Lung (tissue), 12 donors: ENCODE data around the gene RCBTB2. TPM values are rescaled to one million over a fixed set of nuclear protein-coding genes. Genes with fewer than 3 reads are reported as not detected.

Source experiments
- ATAC-seq: fragments of 200-7000 bp; cut with Tn5 transposase; one replicate; pipeline ENCODE4 v1.9.1; 2020; ENCODE audit warnings: moderate number of reproducible peaks; ENCODE audit not compliant: insufficient read depth, low FRiP score
- DNase-seq, 3 donors: peaks; one replicate each; pipeline ENCODE4 v3.0.0-alpha.2; 2013 to 2017
- H3K27ac ChIP-seq, 2 donors: one replicate each; pipeline ENCODE4 v1.5.1; 2013; ENCODE audit warnings: mild to moderate bottlenecking in 2 of 2, moderate library complexity in 2 of 2, control low read depth in 1 of 2, inconsistent platforms in 1 of 2, low read depth in 1 of 2, low read length in 1 of 2
- H3K27me3 ChIP-seq, 3 donors: one replicate each; pipeline ENCODE4 v1.5.1; 2013; ENCODE audit warnings: low read length in 2 of 3; ENCODE audit not compliant: control insufficient read depth in 3 of 3, insufficient read depth in 3 of 3
- H3K36me3 ChIP-seq, 4 donors: one replicate each; pipeline ENCODE4 v1.5.1; 2013; ENCODE audit warnings: low read length in 4 of 4, mild to moderate bottlenecking in 1 of 4, moderate library complexity in 1 of 4; ENCODE audit not compliant: control insufficient read depth in 4 of 4, insufficient read depth in 4 of 4
- H3K4me1 ChIP-seq, 5 donors: one replicate each; pipeline ENCODE4 v1.5.1; 2013; ENCODE audit warnings: low read length in 5 of 5, mild to moderate bottlenecking in 2 of 5, moderate library complexity in 1 of 5; ENCODE audit not compliant: control insufficient read depth in 5 of 5, insufficient read depth in 5 of 5
- H3K4me3 ChIP-seq: one replicate; pipeline ENCODE4 v1.5.1; 2013; ENCODE audit warnings: mild to moderate bottlenecking, control low read depth, moderate library complexity
- H3K9ac ChIP-seq, 2 donors: one replicate each; pipeline ENCODE4 v1.5.1; 2013; ENCODE audit warnings: low read length in 2 of 2, control low read depth in 1 of 2; ENCODE audit not compliant: insufficient read depth in 1 of 2
- H3K9me3 ChIP-seq, 4 donors: one replicate each; pipeline ENCODE4 v1.5.1; 2013; ENCODE audit warnings: low read length in 3 of 4, mild to moderate bottlenecking in 1 of 4, moderate library complexity in 1 of 4; ENCODE audit not compliant: control insufficient read depth in 4 of 4, insufficient read depth in 3 of 4
- WGBS, 2 donors: extraction: QIAGEN DNeasy Blood & Tissue Kit; methylation state at CpG; one replicate each; pipeline ENCODE4 v1.1.7; 2013; 5-methylcytosine and 5-hydroxymethylcytosine counted together
- polyA plus RNA-seq, 2 donors: library from polyadenylated mRNA; stranded (reverse); fragments of 200-250 nt; gene quantifications; one replicate each; pipeline ENCODE4 v1.2.1, GENCODE V29; 2013
- total RNA-seq, 2 donors: library from RNA; depleted of rRNA in 1 of 2; stranded (reverse); fragments of >200 nt in 1 of 2; gene quantifications; one replicate each; pipeline ENCODE4 v1.2.1, GENCODE V29; 2014 to 2021
- TF ChIP-seq, protein P1 (sequence below): IDR thresholded peaks from 2 replicates; pipeline ENCODE4 v1.5.1; 2012; ENCODE audit warnings: mild to moderate bottlenecking; ENCODE audit errors: control extremely low read depth, extremely low read depth
- donor health status: control.
- donor health status: control.
- donor health status: Bipolar disorder and iron deficiency.
- donor health status: healthy.
- donor health status: DM: yes; HTN: yes; CAD: no.

RCBTB2 gene
- total and polyA plus RNA-seq, 4 donors = 8.5 to 18.4 (median 12.1) TPM

DNA sequence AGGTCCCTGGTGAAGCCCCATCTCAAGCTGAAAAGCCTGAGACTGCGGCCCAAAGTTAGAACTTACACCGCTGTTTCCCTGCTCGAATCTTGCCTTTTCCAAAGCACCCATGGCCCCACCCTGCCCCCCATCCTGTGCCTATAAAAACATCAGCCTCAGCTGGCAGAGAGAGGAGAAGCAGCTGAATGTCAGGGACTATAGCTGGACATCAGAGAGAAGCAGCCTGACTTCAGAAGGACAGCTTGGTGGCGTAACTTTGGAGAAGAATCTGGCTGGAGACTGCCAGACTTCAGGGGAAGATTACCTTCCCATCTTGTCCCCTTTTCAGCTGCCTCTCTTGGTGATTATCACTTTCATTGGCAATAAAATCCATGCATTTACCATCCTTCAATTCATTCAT, 9.3 kb upstream of the RCBTB2 start:
- TF ChIP-seq, protein P1, sequence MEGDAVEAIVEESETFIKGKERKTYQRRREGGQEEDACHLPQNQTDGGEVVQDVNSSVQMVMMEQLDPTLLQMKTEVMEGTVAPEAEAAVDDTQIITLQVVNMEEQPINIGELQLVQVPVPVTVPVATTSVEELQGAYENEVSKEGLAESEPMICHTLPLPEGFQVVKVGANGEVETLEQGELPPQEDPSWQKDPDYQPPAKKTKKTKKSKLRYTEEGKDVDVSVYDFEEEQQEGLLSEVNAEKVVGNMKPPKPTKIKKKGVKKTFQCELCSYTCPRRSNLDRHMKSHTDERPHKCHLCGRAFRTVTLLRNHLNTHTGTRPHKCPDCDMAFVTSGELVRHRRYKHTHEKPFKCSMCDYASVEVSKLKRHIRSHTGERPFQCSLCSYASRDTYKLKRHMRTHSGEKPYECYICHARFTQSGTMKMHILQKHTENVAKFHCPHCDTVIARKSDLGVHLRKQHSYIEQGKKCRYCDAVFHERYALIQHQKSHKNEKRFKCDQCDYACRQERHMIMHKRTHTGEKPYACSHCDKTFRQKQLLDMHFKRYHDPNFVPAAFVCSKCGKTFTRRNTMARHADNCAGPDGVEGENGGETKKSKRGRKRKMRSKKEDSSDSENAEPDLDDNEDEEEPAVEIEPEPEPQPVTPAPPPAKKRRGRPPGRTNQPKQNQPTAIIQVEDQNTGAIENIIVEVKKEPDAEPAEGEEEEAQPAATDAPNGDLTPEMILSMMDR = no peak
- H3K4me3 ChIP-seq = no peak overlapping the region
- no peaks in the 10 kb centered on the region for H3K27me3 ChIP-seq
- no peaks in the 10 kb centered on the region for H3K9me3 ChIP-seq
- H3K4me1 ChIP-seq = peaks cover 0 to 16% (median 4%) of the 10 kb centered on the region in 5 donors
- ATAC-seq (no peak), DNase-seq (no peak)
- no peak overlapping the region for H3K27ac ChIP-seq
- H3K36me3 ChIP-seq = no peaks in the 10 kb centered on the region
- WGBS, 2 donors = 91 to 96% methylated on average over 4 of the region's 4 CpGs
- no peak overlapping the region for H3K9ac ChIP-seq

DNA sequence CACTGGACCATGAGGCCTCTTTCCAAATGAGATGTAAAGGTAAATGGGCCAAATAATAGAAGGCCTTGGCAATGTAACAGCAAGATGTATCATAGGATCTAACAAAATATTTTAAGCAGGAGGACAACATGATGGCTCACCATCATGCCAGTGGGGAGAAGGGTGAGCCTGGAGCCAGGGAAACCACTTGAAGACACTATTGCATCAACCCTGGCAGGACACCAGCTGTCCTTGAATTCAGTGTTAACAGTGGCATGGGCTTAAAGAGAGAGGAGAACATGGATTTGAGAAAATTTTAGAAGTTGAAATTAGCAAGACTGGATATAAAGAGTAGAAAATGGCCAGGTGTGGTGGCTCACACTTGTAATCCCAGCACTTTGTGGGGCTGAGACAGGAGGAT, 6.7 kb upstream of the RCBTB2 start:
- DNase-seq = no peak
- Histone ChIP-seq H3K27me3 (no peaks in the 10 kb centered on the region), H3K9me3 (no peaks in the 10 kb centered on the region), H3K4me1 (peaks cover 0 to 12% (median 4%) of the 10 kb centered on the region in 5 donors), H3K4me3 (no peak overlapping the region), H3K27ac (no peak overlapping the region), H3K36me3 (no peaks in the 10 kb centered on the region), H3K9ac (no peak overlapping the region)
- TF ChIP-seq, protein P1 = no peak
- no peak for ATAC-seq

DNA sequence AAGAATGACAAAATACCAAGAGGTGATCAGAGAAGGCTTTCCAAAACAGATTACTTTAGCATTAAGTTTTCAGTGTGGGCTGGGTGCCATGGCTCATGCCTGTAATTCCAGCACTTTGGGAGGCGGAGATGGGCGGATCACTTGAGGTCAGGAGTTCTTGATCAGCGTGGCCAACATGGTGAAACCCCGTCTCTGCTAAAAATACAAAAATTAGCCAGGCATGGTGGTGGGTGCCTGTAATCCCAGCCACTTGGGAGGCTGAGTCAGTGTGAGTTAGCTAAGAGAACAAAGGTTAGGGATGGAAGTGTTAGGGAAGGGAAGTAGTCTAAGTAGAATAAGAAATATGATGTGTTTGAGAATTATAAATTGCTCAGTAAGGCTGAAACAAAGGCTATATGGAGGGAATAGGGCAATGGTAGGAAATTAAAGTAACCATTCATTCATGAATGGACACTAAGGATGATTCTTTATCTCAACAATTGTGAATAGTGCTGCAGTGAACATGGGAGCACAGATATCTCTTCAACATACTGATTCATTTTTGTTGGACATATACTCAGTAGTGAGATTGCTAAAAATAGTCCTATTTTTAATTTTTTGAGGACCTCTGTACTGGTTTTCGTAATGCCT, 3.9 kb upstream of the RCBTB2 start:
- no peak overlapping the region for H3K27ac ChIP-seq
- WGBS, 2 donors = 78 to 88% methylated on average over 5 of the region's 5 CpGs

More for the DNA sequence above, 3.9 kb upstream of the RCBTB2 start:
- H3K9ac ChIP-seq = no peak overlapping the region
- TF ChIP-seq, protein P1 = no peak
- H3K4me1 ChIP-seq = peaks cover 0 to 6% (median 0%) of the 10 kb centered on the region in 5 donors
- H3K27me3 ChIP-seq = no peaks in the 10 kb centered on the region
- no peak for ATAC-seq
- no peak for DNase-seq
- no peak overlapping the region for H3K4me3 ChIP-seq
- no peaks in the 10 kb centered on the region for H3K36me3 ChIP-seq
- H3K9me3 ChIP-seq = no peaks in the 10 kb centered on the region
